Suprapubic skin (tissue), 4 donors: ENCODE measurements around the gene MMP19.

Experiments used
- EP300 ChIP-seq: sonication (generic); formaldehyde crosslinking; IDR thresholded peaks from one replicate; pipeline ENCODE4 v1.6.1; 2017; ENCODE audit warnings: antibody characterized with exemption
- POLR2A ChIP-seq, 2 donors: fragments of 450-650 bp; IDR thresholded peaks; one replicate each; pipeline ENCODE4 v1.6.1; 2017; ENCODE audit warnings: antibody characterized with exemption in 2 of 2, mild to moderate bottlenecking in 2 of 2, moderate library complexity in 2 of 2
- POLR2AphosphoS5 ChIP-seq, 3 donors: sonication (generic); formaldehyde crosslinking; IDR thresholded peaks; one replicate each; pipeline ENCODE4 v1.6.1; 2017; ENCODE audit warnings: antibody characterized with exemption in 3 of 3

- TF ChIP-seq POLR2A (IDR thresholded peaks at IDR 0.05) (no peak), POLR2AphosphoS5 (IDR thresholded peaks at IDR 0.05) (no peak), EP300 (no peak)
These were observed 2.6 kb upstream of the MMP19 start for GRCh38 chr12:55845361-55845760.
